ENCODE results near the gene POFUT2.

DNA sequence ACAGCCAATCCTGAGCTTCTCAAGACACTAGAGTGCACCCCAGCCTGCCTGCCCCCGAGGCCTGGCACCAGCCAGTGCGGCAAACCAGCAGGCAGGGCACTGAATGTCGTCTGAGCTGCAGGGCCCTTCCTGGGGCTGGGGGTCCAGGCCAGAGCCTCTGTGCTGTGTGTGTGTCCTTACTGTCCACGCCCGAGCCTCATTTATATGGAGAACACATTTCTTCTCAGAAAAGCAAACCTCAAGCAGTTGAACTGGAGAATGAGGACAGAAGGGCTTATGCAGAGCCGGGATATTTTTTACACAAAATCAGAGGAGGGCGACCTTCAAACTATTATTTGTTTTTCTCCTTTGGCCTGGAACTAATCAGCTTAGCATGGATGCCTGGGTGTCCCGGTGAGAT lies 52.7 kb downstream of the POFUT2 start:
- TF ChIP-seq, protein P1, sequence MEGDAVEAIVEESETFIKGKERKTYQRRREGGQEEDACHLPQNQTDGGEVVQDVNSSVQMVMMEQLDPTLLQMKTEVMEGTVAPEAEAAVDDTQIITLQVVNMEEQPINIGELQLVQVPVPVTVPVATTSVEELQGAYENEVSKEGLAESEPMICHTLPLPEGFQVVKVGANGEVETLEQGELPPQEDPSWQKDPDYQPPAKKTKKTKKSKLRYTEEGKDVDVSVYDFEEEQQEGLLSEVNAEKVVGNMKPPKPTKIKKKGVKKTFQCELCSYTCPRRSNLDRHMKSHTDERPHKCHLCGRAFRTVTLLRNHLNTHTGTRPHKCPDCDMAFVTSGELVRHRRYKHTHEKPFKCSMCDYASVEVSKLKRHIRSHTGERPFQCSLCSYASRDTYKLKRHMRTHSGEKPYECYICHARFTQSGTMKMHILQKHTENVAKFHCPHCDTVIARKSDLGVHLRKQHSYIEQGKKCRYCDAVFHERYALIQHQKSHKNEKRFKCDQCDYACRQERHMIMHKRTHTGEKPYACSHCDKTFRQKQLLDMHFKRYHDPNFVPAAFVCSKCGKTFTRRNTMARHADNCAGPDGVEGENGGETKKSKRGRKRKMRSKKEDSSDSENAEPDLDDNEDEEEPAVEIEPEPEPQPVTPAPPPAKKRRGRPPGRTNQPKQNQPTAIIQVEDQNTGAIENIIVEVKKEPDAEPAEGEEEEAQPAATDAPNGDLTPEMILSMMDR (IDR thresholded peaks at IDR 0.05), result no peak
- no peak for TF ChIP-seq POLR2AphosphoS5 (IDR thresholded peaks at IDR 0.05)
